ENCODE data around the gene LGR6. TPM values are rescaled to one million over a fixed set of nuclear protein-coding genes. Genes with fewer than 3 reads are reported as not detected.

LGR6 gene
- total and polyA plus RNA-seq, 2 of the 4 experiments (the other 2 are of a cell fraction), result not detected

GRCh38 chr1:202159534-202160371 is 33.8 kb upstream of the LGR6 start (continued):
- TF ChIP-seq CHD1 (IDR thresholded peaks at IDR 0.05; ENCODE audit: low read depth, low read length), result no peak

- no TSS peak for BruUV-seq (replicated peaks)
Observed at GRCh38 chr1:202160377-202160940, 33.1 kb upstream of the LGR6 start, which contains the start of gene PTPN7. PTPN7 (minus strand) TSS chr1:202160602; CDS start chr1:202159402, 1,200 bp downstream.

More at GRCh38 chr1:202160377-202160940, 33.1 kb upstream of the LGR6 start, which contains the start of gene PTPN7:
- H3K27me3 ChIP-seq (ENCODE audit: control insufficient read depth, insufficient read depth, low read length), result peaks cover 31% of the 10 kb centered on the region
- DNase-seq, result no peak
- H2BK15ac ChIP-seq (ENCODE audit: low read depth, low read length), result no peak within 1 kb of the TSS
- H4K8ac ChIP-seq (ENCODE audit: low read depth in 2 of 2, low read length in 2 of 2), result no peak within 1 kb of the TSS
- H3K9me3 ChIP-seq (ENCODE audit: control insufficient read depth, insufficient read depth, low read length), result no peaks in the 10 kb centered on the region
- no peak within 1 kb of the TSS for H3K56ac ChIP-seq (ENCODE audit: extremely low read depth, insufficient read depth, low read length)
- in situ Hi-C loops (cut with MboI; ENCODE audit: low sequenced_read_pairs), result no loop called here
- no peak within 1 kb of the TSS for H3K4me3 ChIP-seq (ENCODE audit: insufficient read depth, low read depth, low read length)
- dilution Hi-C loops (cut with HindIII; ENCODE audit: low sequenced_read_pairs, unreplicated experiment), result no loop called here
- no peak within 1 kb of the TSS for H2AK5ac ChIP-seq (ENCODE audit: low read depth, low read length)
- WGBS, 2 experiments (ENCODE audit: extremely low coverage in 2 of 2, insufficient read length in 1 of 2), result 86% methylated on average over 9 of the region's 17 CpGs; no CpG with 5 or more reads in 1 of the 2 experiments
- H3K36me3 ChIP-seq (ENCODE audit: control insufficient read depth, insufficient read depth, low read length), result no peaks in the 10 kb centered on the region
- ChIA-PET CTCF (interaction anchor here (0.6 kb wide), 1 partner anchor 68 kb away, joined by 3 read pairs; no protein-coding TSS in a partner anchor), POLR2A (ENCODE audit: unreplicated experiment) (no interaction called here)
- no peak within 1 kb of the TSS for H4K5ac ChIP-seq (ENCODE audit: low read depth, low read length)
- TF ChIP-seq CTCF (conservative IDR thresholded peaks at IDR 0.05; ENCODE audit: low read depth, low read length) (no peak), RAD21 (IDR thresholded peaks at IDR 0.05; ENCODE audit: low read length) (no peak), MXI1 (IDR thresholded peaks at IDR 0.05; ENCODE audit: borderline replicate concordance, low read depth, low read length) (no peak), CEBPB (IDR thresholded peaks at IDR 0.05; ENCODE audit: low read depth, low read length) (no peak), MAZ (IDR thresholded peaks at IDR 0.05; ENCODE audit: borderline replicate concordance, low read depth, low read length) (no peak)
- intact Hi-C loops (cut with micrococcal nuclease), result loop anchor here (10.0 kb wide), 1 partner anchor 886 kb away; no protein-coding TSS in a partner anchor
- no peak for ATAC-seq (ENCODE audit: low read depth)
- H3K27ac ChIP-seq (ENCODE audit: insufficient read depth, low read length), result no peak within 1 kb of the TSS
- H4K91ac ChIP-seq (ENCODE audit: insufficient read depth, low read depth, low read length), result no peak within 1 kb of the TSS
- no peak within 1 kb of the TSS for H3K23ac ChIP-seq (ENCODE audit: low read depth, low read length)
- no peak within 1 kb of the TSS for H2AK9ac ChIP-seq (replicated peaks; ENCODE audit: low read depth, low read length, poor library complexity)
- no peak within 1 kb of the TSS for H3K4me2 ChIP-seq (ENCODE audit: low read depth, low read length)
- H3K14ac ChIP-seq (replicated peaks; ENCODE audit: low read depth, low read length), result no peak within 1 kb of the TSS
- H2BK120ac ChIP-seq (ENCODE audit: low read depth, low read length), result no peak within 1 kb of the TSS
- no peaks in the 10 kb centered on the region for H3K79me1 ChIP-seq (ENCODE audit: low read depth in 1 of 2, low read length in 2 of 2)
- no peak within 1 kb of the TSS for H3K9ac ChIP-seq (ENCODE audit: low read depth, low read length)
- H2AFZ ChIP-seq (replicated peaks; ENCODE audit: low read length, poor library complexity), result no peak within 1 kb of the TSS
- no peak within 1 kb of the TSS for H3K18ac ChIP-seq (ENCODE audit: low read depth, low read length)
- H3K4ac ChIP-seq (ENCODE audit: low read depth, low read length), result no peak within 1 kb of the TSS
- H2BK20ac ChIP-seq (ENCODE audit: low read depth, low read length), result no peak within 1 kb of the TSS
- no peaks in the 10 kb centered on the region for H3K4me1 ChIP-seq (ENCODE audit: control insufficient read depth, insufficient read depth, low read length)
- no peak within 1 kb of the TSS for H2BK5ac ChIP-seq (ENCODE audit: low read depth, low read length, poor library complexity, severe bottlenecking)
- H4K20me1 ChIP-seq (ENCODE audit: insufficient read depth, low read length), result no peaks in the 10 kb centered on the region
- H3K9me1 ChIP-seq (ENCODE audit: insufficient read depth, low read length), result no peaks in the 10 kb centered on the region
